Activated CD8-positive, alpha-beta memory T cell treated with anti-CD3 and anti-CD28 coated beads, Interleukin-2, amount 50 U/mL, for 1 hour (primary cell): ENCODE data around the gene CMIP.

Source experiments
- DNase-seq: peaks from one replicate; pipeline ENCODE4 v3.0.0-alpha.2; 2020; ENCODE audit errors: extremely low read depth

The CMIP gene

GRCh38 chr16:81639348-81639747 lies 194.7 kb downstream of the CMIP start:
- no peak for DNase-seq

GRCh38 chr16:81639931-81640680 lies 195.5 kb downstream of the CMIP start:
- no peak for DNase-seq

- no peak for DNase-seq
Measured at GRCh38 chr16:81640681-81641070, 196.1 kb downstream of the CMIP start.

GRCh38 chr16:81641395-81642106 lies 196.9 kb downstream of the CMIP start:
- DNase-seq, result no peak

GRCh38 chr16:81642107-81642436 lies 197.5 kb downstream of the CMIP start:
- DNase-seq, result no peak

- DNase-seq, result no peak
Measured at GRCh38 chr16:81642943-81643342, 198.3 kb downstream of the CMIP start.

GRCh38 chr16:81645266-81645694 lies 200.7 kb downstream of the CMIP start:
- DNase-seq, result no peak

- DNase-seq, result no peak
Measured at GRCh38 chr16:81645925-81646324, 201.3 kb downstream of the CMIP start.

GRCh38 chr16:81646561-81646960 lies 202.0 kb downstream of the CMIP start:
- no peak for DNase-seq

- DNase-seq, result no peak
Measured at GRCh38 chr16:81647527-81647926, 202.9 kb downstream of the CMIP start.

- DNase-seq, result no peak
Measured at GRCh38 chr16:81649561-81650184, 205.1 kb downstream of the CMIP start.

- DNase-seq, result no peak
Measured at GRCh38 chr16:81650281-81650680, 205.7 kb downstream of the CMIP start.

GRCh38 chr16:81650982-81651562 lies 206.5 kb downstream of the CMIP start:
- DNase-seq, result no peak

- DNase-seq, result no peak
Measured at GRCh38 chr16:81651758-81652718, 207.4 kb downstream of the CMIP start.

GRCh38 chr16:81652798-81653505 lies 208.3 kb downstream of the CMIP start:
- no peak for DNase-seq

GRCh38 chr16:81654346-81654745 lies 209.7 kb downstream of the CMIP start:
- DNase-seq, result no peak

GRCh38 chr16:81655469-81656162 lies 211.0 kb downstream of the CMIP start:
- DNase-seq, result no peak

GRCh38 chr16:81657224-81657623 lies 212.6 kb downstream of the CMIP start:
- DNase-seq, result no peak

GRCh38 chr16:81657781-81658180 lies 213.2 kb downstream of the CMIP start:
- no peak for DNase-seq

- DNase-seq, result no peak
Measured at GRCh38 chr16:81658373-81658772, 213.8 kb downstream of the CMIP start.
